Measurements from ENCODE around the gene PLXNA1.

DNA sequence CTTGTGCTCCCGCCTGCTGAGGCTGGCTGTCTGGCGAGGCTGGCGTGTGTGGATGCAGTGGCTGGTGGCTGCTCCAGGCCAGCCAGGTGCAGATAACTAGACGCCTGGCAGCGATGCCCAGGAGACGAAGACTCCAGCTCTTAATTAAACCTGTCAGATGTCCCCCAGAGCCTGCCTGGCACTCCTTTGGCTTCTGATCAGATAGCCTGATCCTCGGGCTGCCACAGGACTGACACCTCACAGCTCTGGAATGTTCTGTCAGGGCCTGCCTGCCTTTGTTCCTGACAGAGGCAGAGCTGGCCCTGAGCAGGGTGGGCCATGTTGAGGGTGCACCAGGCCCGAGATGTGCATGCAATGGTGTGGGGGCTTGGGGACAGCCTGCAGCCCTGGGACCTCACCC lies 36.5 kb downstream of the PLXNA1 start:
- TF ChIP-seq, protein P1, sequence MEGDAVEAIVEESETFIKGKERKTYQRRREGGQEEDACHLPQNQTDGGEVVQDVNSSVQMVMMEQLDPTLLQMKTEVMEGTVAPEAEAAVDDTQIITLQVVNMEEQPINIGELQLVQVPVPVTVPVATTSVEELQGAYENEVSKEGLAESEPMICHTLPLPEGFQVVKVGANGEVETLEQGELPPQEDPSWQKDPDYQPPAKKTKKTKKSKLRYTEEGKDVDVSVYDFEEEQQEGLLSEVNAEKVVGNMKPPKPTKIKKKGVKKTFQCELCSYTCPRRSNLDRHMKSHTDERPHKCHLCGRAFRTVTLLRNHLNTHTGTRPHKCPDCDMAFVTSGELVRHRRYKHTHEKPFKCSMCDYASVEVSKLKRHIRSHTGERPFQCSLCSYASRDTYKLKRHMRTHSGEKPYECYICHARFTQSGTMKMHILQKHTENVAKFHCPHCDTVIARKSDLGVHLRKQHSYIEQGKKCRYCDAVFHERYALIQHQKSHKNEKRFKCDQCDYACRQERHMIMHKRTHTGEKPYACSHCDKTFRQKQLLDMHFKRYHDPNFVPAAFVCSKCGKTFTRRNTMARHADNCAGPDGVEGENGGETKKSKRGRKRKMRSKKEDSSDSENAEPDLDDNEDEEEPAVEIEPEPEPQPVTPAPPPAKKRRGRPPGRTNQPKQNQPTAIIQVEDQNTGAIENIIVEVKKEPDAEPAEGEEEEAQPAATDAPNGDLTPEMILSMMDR (conservative IDR thresholded peaks at IDR 0.05; ENCODE audit: low read depth in 2 of 2), result no peak
- TF ChIP-seq JUNB (IDR thresholded peaks at IDR 0.05; ENCODE audit: unreplicated experiment) (no peak), POLR2AphosphoS5 (IDR thresholded peaks at IDR 0.05; ENCODE audit: low read depth) (no peak), EZH2 (IDR thresholded peaks at IDR 0.05; ENCODE audit: low read depth, unreplicated experiment) (no peak), CREB1 (CRISPR knock-in tag; IDR thresholded peaks at IDR 0.05; ENCODE audit: low read depth) (no peak), EZH2phosphoT487 (IDR thresholded peaks at IDR 0.05; ENCODE audit: unreplicated experiment) (no peak), ZNF114 (CRISPR knock-in tag; IDR thresholded peaks at IDR 0.05) (no peak), STAT1 (IDR thresholded peaks at IDR 0.05; ENCODE audit: unreplicated experiment) (no peak)
- TF ChIP-seq, protein P2, sequence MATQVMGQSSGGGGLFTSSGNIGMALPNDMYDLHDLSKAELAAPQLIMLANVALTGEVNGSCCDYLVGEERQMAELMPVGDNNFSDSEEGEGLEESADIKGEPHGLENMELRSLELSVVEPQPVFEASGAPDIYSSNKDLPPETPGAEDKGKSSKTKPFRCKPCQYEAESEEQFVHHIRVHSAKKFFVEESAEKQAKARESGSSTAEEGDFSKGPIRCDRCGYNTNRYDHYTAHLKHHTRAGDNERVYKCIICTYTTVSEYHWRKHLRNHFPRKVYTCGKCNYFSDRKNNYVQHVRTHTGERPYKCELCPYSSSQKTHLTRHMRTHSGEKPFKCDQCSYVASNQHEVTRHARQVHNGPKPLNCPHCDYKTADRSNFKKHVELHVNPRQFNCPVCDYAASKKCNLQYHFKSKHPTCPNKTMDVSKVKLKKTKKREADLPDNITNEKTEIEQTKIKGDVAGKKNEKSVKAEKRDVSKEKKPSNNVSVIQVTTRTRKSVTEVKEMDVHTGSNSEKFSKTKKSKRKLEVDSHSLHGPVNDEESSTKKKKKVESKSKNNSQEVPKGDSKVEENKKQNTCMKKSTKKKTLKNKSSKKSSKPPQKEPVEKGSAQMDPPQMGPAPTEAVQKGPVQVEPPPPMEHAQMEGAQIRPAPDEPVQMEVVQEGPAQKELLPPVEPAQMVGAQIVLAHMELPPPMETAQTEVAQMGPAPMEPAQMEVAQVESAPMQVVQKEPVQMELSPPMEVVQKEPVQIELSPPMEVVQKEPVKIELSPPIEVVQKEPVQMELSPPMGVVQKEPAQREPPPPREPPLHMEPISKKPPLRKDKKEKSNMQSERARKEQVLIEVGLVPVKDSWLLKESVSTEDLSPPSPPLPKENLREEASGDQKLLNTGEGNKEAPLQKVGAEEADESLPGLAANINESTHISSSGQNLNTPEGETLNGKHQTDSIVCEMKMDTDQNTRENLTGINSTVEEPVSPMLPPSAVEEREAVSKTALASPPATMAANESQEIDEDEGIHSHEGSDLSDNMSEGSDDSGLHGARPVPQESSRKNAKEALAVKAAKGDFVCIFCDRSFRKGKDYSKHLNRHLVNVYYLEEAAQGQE (IDR thresholded peaks at IDR 0.05; ENCODE audit: unreplicated experiment), result no peak
- TF ChIP-seq, protein P3, sequence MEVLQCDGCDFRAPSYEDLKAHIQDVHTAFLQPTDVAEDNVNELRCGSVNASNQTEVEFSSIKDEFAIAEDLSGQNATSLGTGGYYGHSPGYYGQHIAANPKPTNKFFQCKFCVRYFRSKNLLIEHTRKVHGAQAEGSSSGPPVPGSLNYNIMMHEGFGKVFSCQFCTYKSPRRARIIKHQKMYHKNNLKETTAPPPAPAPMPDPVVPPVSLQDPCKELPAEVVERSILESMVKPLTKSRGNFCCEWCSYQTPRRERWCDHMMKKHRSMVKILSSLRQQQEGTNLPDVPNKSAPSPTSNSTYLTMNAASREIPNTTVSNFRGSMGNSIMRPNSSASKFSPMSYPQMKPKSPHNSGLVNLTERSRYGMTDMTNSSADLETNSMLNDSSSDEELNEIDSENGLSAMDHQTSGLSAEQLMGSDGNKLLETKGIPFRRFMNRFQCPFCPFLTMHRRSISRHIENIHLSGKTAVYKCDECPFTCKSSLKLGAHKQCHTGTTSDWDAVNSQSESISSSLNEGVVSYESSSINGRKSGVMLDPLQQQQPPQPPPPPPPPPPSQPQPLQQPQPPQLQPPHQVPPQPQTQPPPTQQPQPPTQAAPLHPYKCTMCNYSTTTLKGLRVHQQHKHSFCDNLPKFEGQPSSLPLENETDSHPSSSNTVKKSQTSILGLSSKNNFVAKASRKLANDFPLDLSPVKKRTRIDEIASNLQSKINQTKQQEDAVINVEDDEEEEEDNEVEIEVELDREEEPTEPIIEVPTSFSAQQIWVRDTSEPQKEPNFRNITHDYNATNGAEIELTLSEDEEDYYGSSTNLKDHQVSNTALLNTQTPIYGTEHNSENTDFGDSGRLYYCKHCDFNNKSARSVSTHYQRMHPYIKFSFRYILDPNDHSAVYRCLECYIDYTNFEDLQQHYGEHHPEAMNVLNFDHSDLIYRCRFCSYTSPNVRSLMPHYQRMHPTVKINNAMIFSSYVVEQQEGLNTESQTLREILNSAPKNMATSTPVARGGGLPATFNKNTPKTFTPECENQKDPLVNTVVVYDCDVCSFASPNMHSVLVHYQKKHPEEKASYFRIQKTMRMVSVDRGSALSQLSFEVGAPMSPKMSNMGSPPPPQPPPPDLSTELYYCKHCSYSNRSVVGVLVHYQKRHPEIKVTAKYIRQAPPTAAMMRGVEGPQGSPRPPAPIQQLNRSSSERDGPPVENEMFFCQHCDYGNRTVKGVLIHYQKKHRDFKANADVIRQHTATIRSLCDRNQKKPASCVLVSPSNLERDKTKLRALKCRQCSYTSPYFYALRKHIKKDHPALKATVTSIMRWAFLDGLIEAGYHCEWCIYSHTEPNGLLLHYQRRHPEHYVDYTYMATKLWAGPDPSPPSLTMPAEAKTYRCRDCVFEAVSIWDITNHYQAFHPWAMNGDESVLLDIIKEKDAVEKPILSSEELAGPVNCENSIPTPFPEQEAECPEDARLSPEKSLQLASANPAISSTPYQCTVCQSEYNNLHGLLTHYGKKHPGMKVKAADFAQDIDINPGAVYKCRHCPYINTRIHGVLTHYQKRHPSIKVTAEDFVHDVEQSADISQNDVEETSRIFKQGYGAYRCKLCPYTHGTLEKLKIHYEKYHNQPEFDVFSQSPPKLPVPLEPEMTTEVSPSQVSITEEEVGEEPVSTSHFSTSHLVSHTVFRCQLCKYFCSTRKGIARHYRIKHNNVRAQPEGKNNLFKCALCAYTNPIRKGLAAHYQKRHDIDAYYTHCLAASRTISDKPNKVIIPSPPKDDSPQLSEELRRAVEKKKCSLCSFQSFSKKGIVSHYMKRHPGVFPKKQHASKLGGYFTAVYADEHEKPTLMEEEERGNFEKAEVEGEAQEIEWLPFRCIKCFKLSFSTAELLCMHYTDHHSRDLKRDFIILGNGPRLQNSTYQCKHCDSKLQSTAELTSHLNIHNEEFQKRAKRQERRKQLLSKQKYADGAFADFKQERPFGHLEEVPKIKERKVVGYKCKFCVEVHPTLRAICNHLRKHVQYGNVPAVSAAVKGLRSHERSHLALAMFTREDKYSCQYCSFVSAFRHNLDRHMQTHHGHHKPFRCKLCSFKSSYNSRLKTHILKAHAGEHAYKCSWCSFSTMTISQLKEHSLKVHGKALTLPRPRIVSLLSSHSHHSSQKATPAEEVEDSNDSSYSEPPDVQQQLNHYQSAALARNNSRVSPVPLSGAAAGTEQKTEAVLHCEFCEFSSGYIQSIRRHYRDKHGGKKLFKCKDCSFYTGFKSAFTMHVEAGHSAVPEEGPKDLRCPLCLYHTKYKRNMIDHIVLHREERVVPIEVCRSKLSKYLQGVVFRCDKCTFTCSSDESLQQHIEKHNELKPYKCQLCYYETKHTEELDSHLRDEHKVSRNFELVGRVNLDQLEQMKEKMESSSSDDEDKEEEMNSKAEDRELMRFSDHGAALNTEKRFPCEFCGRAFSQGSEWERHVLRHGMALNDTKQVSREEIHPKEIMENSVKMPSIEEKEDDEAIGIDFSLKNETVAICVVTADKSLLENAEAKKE (CRISPR knock-in tag; IDR thresholded peaks at IDR 0.05), result no peak
- TF ChIP-seq, protein P4, sequence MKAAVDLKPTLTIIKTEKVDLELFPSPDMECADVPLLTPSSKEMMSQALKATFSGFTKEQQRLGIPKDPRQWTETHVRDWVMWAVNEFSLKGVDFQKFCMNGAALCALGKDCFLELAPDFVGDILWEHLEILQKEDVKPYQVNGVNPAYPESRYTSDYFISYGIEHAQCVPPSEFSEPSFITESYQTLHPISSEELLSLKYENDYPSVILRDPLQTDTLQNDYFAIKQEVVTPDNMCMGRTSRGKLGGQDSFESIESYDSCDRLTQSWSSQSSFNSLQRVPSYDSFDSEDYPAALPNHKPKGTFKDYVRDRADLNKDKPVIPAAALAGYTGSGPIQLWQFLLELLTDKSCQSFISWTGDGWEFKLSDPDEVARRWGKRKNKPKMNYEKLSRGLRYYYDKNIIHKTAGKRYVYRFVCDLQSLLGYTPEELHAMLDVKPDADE (IDR thresholded peaks at IDR 0.05), result no peak

All from GM23338 (cell line).